ENCODE results near the gene AP4M1.

The AP4M1 gene

DNA sequence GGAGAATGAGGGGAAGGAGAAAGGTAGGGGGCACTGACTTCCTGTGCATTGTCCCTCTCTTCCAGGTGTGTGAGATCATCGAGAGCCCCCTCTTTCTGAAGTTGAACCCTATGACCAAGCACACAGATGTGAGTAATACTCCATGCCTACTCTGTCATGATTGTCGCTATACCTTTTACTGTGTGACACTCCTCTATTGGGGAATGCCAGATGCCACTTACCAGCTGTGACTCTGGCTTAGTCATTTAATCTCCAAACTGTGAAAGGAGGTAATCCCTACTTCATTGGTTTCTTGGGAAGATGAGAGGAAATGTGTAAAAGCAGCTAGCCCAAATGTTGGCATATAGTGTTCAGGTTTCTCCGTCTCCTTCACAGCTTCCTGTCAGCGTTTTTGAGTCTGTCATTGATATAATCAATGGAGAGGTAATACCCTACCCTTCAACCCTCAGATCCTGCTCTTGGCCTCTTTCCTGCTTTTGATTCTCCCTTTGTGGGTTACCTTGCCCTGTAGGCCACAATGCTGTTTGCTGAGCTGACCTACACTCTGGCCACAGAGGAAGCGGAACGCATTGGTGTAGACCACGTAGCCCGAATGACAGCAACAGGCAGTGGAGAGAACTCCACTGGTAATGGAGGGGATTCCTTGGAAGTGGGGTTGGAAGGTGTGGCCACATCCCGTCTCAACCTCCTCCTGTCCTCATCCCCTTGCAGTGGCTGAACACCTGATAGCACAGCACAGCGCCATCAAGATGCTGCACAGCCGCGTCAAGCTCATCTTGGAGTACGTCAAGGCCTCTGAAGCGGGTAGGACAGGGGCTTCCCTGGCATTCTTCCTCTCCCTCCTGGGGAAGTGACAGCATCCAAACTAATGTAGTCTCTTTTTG lies 10.7 kb upstream of the AP4M1 start:
- Histone ChIP-seq H3K36me3 (peaks cover 52 to 59% (median 56%) of the 10 kb centered on the region in 3 donors), H3K27ac (no peak overlapping the region), H3K4me3 (no peak overlapping the region), H3K4me1 (peaks cover 0 to 25% (median 12%) of the 10 kb centered on the region in 4 donors), H3K27me3 (no peaks in the 10 kb centered on the region), H3K9me3 (no peaks in the 10 kb centered on the region)
- intact Hi-C loops (cut with DNase I; ENCODE audit: low total_unique reads) = no loop called here
- TF ChIP-seq, protein P1, sequence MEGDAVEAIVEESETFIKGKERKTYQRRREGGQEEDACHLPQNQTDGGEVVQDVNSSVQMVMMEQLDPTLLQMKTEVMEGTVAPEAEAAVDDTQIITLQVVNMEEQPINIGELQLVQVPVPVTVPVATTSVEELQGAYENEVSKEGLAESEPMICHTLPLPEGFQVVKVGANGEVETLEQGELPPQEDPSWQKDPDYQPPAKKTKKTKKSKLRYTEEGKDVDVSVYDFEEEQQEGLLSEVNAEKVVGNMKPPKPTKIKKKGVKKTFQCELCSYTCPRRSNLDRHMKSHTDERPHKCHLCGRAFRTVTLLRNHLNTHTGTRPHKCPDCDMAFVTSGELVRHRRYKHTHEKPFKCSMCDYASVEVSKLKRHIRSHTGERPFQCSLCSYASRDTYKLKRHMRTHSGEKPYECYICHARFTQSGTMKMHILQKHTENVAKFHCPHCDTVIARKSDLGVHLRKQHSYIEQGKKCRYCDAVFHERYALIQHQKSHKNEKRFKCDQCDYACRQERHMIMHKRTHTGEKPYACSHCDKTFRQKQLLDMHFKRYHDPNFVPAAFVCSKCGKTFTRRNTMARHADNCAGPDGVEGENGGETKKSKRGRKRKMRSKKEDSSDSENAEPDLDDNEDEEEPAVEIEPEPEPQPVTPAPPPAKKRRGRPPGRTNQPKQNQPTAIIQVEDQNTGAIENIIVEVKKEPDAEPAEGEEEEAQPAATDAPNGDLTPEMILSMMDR (IDR thresholded peaks at IDR 0.05) = no peak
- DNase-seq = no peak

DNA sequence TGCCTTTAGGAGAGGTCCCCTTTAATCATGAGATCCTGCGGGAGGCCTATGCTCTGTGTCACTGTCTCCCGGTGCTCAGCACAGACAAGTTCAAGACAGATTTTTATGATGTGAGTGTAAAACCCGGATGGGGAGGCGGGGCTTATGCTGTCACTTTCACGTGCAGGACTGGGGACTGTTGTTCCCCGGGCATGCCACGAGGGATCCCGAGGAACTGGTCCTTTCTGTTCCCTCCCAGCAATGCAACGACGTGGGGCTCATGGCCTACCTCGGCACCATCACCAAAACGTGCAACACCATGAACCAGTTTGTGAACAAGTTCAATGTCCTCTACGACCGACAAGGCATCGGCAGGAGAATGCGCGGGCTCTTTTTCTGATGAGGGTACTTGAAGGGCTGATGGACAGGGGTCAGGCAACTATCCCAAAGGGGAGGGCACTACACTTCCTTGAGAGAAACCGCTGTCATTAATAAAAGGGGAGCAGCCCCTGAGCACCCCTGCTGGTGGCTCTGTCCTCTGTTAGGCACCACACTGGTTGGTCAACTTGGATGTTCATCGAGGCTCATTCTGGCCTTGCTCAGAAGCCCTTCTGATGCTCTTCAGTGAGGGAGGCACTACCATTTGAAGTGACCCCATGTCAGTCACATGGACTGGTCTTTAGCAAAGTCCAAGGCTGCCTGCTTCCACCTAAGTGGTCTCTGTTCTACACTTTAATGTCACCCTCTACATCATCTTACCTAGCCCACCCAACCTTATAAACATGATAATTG lies 9.8 kb upstream of the AP4M1 start:
- TF ChIP-seq, protein P1 (IDR thresholded peaks at IDR 0.05) = no peak
- no peak overlapping the region for H3K4me3 ChIP-seq
- intact Hi-C loops (cut with DNase I; ENCODE audit: low total_unique reads) = no loop called here
- H3K27ac ChIP-seq = no peak overlapping the region
- no peak for DNase-seq
- H3K36me3 ChIP-seq = peaks cover 60 to 67% (median 63%) of the 10 kb centered on the region in 3 donors
- H3K27me3 ChIP-seq = no peaks in the 10 kb centered on the region
- peaks cover 0 to 25% (median 12%) of the 10 kb centered on the region in 4 donors for H3K4me1 ChIP-seq
- no peaks in the 10 kb centered on the region for H3K9me3 ChIP-seq

DNA sequence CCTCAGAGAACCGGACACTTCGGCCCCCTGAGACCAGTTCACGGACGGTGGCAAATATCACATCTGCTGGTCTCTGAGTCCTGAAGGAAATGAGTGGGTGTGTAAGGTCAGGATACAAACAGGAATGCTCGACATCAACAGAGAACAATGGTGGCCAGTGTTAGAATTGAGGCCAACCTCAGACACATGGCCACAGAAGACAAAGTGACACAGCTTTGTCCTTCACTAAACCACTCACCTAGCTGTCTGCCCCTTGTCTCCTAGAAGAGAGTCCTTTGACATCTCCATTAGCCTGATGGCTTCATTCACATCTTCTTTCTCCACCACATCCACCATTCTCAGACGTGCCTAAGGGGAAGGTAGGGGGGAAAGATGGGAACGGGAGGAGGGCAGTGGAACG lies 8.4 kb upstream of the AP4M1 start:
- Histone ChIP-seq H3K36me3 (peaks cover 74 to 81% (median 77%) of the 10 kb centered on the region in 3 donors), H3K27ac (no peak overlapping the region), H3K27me3 (no peaks in the 10 kb centered on the region), H3K4me1 (peaks cover 0 to 24% (median 11%) of the 10 kb centered on the region in 4 donors), H3K9me3 (no peaks in the 10 kb centered on the region), H3K4me3 (no peak overlapping the region)
- DNase-seq = no peak
- TF ChIP-seq, protein P1 (IDR thresholded peaks at IDR 0.05) = no peak
- intact Hi-C loops (cut with DNase I; ENCODE audit: low total_unique reads) = no loop called here

DNA sequence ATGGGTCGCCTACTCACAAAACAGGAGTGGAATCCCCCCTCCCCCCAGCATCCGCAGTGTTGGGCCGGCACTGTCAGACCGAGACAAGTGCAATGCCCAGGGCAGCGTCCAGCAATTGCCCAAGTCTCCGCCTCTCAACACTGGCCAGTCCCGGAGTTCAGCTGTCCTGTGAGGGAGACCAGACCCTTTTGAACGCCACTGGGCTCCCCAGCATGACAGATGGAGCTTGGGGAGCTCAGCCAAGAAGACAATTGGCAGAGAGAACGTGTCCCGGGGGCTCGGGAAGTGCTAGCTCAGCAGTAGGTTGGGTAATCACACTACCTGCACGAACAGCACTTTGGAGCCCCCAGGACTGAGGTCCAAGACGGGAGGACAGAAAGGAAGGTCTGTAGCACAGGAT lies 7.9 kb upstream of the AP4M1 start:
- H3K27ac ChIP-seq = no peak overlapping the region
- H3K9me3 ChIP-seq = no peaks in the 10 kb centered on the region
- no peaks in the 10 kb centered on the region for H3K27me3 ChIP-seq
- peaks cover 79 to 86% (median 82%) of the 10 kb centered on the region in 3 donors for H3K36me3 ChIP-seq
- DNase-seq = no peak
- intact Hi-C loops (cut with DNase I; ENCODE audit: low total_unique reads) = no loop called here
- peaks cover 0 to 19% (median 7%) of the 10 kb centered on the region in 4 donors for H3K4me1 ChIP-seq
- no peak overlapping the region for H3K4me3 ChIP-seq
- TF ChIP-seq, protein P1 (IDR thresholded peaks at IDR 0.05) = no peak

DNA sequence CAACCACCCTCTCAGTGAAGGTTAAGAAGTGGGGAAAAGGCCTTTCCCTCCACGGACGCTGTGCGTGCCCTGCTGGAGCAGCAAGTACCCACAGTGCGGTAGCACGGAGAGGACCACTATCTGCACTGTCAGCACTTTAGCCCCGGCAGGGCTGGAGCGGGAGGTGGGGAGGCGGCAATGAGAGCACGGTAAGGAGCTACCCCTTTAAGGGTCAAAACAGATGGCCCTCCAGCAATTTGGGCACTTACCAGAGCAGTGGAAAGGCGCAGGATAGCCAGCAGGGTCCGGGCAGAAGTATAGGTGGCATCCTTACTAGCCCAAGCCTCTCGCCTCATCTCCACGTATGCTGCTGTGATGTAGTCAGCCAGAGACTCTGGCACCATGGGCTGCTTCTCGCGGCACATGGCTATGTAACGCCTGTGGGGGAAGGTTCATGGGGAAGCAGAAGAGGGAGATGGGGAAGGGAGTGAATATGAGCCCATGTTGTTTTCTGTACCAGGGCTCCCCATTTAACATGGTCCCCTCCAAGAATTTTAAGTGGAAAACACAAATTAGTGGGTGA lies 7.4 kb upstream of the AP4M1 start:
- Histone ChIP-seq H3K4me1 (peaks cover 0 to 24% (median 8%) of the 10 kb centered on the region in 4 donors), H3K4me3 (no peak overlapping the region), H3K27me3 (no peaks in the 10 kb centered on the region), H3K9me3 (no peaks in the 10 kb centered on the region), H3K36me3 (peaks cover 84 to 91% (median 87%) of the 10 kb centered on the region in 3 donors), H3K27ac (no peak overlapping the region)
- TF ChIP-seq, protein P1 (IDR thresholded peaks at IDR 0.05) = no peak
- intact Hi-C loops (cut with DNase I; ENCODE audit: low total_unique reads) = no loop called here
- DNase-seq = no peak
